GM19351 (cell line): ENCODE measurements around the gene GALNS.
A peak's percentile ranks its signal among the peaks of the same experiment; 100 is the strongest.

Experiments used
- ATAC-seq: cut with Tn5 transposase; IDR thresholded peaks from one replicate; pipeline ENCODE4 v1.9.1; 2021; ENCODE audit warnings: mild to moderate bottlenecking, moderate library complexity; ENCODE audit not compliant: unreplicated experiment

GALNS gene

DNA sequence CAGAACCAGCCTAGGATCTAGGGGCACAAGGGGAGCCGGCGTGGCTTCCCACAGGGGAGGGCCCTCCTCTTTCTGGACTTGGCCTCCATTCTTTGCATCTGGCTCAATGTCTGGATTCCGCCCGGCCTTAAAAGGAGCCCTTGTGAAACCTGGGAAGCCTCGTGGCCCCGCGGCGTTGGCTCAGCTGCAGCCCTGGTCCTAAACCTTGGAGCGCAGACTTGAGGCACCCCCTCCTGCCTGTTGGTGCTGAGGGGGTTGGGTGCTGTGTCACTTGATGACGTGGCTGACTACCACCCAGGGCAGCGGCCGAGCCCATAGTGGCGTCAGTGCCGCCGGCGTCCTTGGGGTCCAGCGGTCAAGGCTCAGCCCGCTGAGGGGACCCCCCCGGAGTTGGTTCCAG is 4.6 kb upstream of the GALNS start:
- no peak for ATAC-seq

- no peak for ATAC-seq
Observed at GRCh38 chr16:88859381-88860091, 2.8 kb upstream of the GALNS start.

DNA sequence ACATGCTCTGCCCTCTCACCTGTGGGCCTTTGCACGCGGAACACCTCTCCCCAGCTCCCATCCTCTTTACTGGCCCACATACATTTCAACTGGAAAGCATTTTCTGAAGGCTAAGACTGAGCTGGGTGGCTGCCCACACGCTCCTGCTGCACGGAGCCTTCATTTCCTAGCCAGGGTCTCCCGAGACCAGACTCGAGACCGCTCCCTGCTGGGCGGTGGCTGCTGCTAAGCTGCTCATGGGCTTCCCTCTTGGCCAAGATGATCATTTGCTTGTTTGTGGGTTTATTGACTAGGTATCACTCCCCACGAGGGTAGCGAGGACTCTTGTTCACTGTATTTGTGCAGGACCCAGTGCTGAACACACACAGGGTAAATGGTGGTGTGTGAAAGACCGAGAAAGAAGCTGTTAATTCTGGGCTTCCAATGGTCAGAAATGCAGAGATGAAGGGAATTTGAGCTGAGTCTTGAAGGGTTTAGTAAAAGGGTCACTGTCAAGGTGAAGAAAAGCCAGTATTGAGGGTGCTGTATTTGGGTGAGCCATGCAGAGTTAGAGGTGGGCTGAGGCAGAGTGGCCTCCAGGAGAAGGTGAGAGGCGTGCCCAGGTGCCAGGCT is 1.1 kb upstream of the GALNS start:
- peak; percentile 47 for ATAC-seq

DNA sequence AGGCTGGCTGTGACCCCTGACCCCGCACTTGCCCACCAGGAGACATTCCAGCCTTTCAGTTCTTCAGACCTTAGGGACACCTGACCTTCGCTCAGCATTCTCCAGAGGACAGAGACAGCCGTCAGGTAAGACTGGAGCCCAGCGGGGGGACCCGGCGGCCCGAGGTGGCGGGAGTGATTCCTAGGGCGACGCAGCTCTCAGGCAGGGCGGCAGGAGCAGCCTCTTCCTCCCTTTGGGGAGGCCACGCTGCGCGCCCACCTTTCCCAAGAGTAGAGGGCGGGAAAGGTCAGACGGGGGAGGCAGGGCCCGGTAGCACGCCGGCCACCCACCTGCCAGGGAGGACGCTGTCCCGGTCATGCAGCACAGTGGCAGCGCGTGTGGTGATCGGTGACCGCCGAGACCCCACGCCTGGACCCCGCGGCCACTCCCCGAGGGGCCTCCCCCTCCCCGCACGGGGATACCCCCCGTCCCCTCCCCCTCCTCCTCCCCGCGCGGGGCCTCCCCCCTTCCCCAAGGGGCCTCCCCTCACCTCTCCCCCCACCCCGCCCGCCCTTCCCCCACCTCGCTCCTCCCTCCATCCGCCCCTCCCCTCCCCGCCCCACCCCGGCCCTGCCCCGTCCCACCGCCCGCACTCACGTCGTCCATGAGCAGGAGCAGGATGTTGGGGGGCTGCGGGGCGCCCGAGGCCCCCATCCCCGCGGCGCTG is 472 bp downstream of the GALNS start:
- ATAC-seq, result no peak

- ATAC-seq, result no peak
Observed at GRCh38 chr16:88855736-88856121, 1.0 kb downstream of the GALNS start.

DNA sequence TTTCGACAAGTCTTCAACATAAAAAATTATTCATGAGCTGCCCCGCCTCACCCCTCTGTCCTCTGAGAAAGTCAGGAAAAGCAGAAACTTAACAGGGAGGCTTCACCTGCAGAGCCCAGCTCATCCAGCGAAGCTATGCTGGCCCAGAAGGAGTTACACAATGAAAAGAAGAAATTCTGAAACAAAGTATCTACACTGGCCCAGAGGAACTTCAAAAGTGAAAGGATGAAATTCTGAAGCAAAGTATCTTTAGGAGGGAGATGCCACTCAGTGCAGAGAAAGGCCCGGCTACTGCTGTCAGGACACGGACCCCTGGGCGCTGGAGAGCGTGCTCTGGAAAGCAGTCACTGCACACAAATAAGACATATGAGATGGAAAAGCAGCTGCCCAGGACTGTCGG is 1.6 kb downstream of the GALNS start:
- no peak for ATAC-seq

- no peak for ATAC-seq
Observed at GRCh38 chr16:88854306-88855111, 2.2 kb downstream of the GALNS start.

DNA sequence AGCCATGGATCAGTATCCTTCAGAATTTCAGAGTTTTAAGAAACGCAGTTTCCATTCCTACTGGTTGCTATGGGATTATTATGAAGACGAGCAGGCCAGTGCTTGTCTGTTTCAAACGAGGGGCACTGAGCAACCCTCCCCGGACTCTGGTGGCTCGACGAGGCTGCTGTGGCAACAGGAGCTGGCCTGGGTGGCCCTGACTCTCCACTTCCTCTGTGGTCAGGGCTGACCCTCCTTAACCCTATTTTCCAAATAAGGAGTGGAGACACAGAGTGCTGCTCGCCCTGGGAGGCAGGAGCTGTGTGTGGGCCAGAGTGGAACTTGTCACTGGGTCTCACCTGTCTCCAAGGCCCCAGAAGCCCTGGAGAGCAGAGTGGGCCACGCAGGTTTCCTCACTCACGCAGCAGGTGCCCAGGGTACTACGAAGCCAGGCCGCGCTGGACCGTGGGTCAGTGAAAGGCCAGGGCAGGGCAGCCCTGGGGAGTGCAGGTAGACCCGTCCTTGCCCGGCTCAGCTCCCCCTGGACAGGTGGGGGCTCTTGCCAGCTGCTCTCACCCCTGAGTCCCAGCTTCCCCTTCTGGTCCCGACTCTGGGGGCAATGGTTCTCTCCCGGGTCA is 3.3 kb downstream of the GALNS start:
- no peak for ATAC-seq

- ATAC-seq, result no peak
Observed at GRCh38 chr16:88851616-88852015, 5.1 kb downstream of the GALNS start.

GRCh38 chr16:88850531-88851199 is 6.1 kb downstream of the GALNS start:
- ATAC-seq, result no peak

GRCh38 chr16:88848557-88848956 is 8.2 kb downstream of the GALNS start:
- no peak for ATAC-seq

- ATAC-seq, result no peak
Observed at GRCh38 chr16:88847654-88848053, 9.1 kb downstream of the GALNS start.

- ATAC-seq, result no peak
Observed at GRCh38 chr16:88846088-88846487, 10.7 kb downstream of the GALNS start.

DNA sequence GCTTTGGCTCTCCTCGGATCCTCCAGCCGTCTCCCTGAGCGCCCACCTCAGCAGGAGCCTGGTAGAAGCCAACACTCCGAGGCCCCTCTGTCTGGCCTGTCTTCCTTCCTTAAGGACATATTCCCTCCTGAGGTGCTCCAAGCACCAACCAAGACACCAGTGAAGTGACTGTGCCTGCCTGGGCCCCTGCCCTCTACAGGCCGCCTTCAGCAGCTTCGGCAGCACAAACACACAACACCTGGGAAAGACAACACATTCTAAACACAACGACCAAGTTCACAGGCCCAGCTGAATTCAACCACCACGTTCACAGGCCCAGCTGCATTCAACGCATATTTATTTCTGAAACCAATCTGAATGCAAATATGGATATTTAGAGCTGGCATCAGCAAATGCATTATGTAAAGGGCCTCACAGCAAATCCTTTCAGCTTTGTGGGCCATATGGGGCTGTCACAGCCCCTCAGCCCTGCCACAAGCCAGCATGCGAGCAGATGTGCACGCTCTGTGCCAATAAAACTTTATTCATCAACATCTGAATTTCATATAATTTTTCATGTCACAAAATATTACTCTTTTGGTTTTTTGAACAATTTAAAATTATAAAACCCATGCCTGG is 12.2 kb downstream of the GALNS start:
- no peak for ATAC-seq

DNA sequence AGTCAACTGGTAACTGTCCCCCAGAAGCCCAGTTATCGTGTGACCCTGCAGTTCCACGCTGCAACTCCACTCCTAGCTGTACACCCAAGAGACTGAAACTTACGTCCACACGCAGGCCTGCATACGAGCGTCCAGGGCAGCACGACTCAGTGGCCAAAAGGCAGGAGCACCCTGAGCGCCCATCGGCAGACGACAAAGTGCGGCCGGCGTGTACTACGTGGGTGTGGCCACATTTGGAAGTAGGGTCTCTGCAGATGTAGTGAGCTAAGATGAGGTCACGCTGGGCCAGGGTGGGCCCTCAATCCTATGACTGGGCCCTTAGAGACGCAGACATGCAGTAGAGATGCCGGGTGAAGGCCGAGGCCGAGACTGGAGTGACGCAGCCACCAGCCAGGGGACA is 13.5 kb downstream of the GALNS start:
- ATAC-seq, result no peak

GRCh38 chr16:88842806-88843205 is 13.9 kb downstream of the GALNS start:
- ATAC-seq, result no peak

GRCh38 chr16:88842308-88842756 is 14.4 kb downstream of the GALNS start:
- no peak for ATAC-seq

DNA sequence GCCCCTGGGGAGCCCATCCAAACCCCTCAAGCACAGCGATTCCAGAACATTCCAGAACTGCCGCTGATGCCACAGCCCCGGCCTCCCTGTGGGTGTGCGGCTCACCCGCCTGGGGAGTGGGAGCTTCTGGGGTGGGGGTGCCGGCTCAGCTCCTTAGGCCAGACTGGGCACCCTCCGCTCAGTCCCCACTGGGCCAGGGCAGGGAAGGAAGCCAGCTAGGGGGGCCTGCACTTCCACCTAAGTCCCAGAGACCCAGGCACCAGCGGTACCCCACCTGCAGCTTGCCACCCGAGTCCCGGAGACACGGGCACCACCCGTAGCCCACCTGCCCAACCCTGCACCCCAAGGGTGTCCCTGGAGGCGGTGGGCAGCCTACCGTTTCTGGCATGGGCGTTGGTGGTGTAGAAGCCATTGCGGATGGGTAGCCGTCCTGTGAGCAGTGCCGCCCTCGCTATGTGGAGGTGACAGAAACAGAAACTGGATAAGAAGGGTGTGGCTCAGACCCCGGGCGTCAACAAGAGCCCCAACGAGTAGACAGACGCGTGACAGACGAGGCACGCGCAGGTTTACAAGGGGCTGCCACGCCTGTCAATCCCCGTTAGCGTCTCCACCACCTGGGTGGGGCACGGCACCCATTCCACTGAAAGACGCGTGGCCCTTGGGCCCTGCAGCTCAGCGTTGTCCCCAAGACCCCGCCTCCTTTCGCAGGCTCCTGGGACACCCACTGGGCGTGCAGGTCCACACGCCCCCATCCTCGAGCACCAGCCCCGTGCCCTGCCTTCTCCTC is 15.0 kb downstream of the GALNS start:
- no peak for ATAC-seq

DNA sequence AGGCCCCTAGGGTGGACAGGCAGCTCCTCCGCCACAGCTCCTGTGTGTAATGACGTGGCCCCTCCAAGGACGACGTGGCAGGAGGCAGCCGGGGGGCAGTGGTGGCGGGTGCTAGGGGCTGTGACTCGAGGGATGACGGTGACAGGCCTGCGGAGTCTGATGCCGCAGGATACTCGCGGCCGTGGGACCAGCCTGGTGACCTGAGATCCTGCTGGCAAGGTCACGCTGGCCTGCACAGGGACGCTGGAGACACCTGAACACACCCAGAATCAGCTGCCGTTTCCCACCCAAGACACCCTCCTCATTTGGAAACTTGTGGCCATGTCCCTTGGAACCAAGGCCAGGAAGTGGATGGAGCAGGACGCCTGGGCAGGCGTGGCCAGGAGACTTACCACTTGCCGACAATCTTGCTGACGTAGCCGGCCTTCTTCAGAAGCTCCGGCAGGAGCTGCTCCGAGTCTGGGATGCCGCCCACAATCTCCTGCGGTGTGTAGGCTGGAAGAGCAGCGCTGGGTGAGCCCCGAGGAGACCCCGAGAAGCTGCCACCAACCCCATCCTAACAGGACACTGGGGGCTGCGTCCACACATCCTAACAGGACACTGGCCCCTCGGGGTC is 16.0 kb downstream of the GALNS start:
- no peak for ATAC-seq
